BLaER1 (cell line): ENCODE data around the gene DPP6.

Source experiments
- H3K27ac ChIP-seq: shearing (Covaris generic); formaldehyde crosslinking; 2 replicates; pipeline ENCODE4 v1.8.1; 2022
- H3K27me3 ChIP-seq: shearing (Covaris generic); formaldehyde crosslinking; 2 replicates; pipeline ENCODE4 v1.8.1; 2022
- H3K36me3 ChIP-seq: shearing (Covaris generic); formaldehyde crosslinking; 2 replicates; pipeline ENCODE4 v1.8.1; 2022
- H3K4me1 ChIP-seq: shearing (Covaris generic); formaldehyde crosslinking; 2 replicates; pipeline ENCODE4 v1.8.1; 2022
- H3K4me2 ChIP-seq: shearing (Covaris generic); formaldehyde crosslinking; 2 replicates; pipeline ENCODE4 v1.8.1; 2022
- H3K4me3 ChIP-seq: shearing (Covaris generic); formaldehyde crosslinking; 2 replicates; pipeline ENCODE4 v1.8.1; 2022
- H3K9ac ChIP-seq: shearing (Covaris generic); formaldehyde crosslinking; 2 replicates; pipeline ENCODE4 v1.8.1; 2022
- H3K9me3 ChIP-seq: shearing (Covaris generic); formaldehyde crosslinking; 2 replicates; pipeline ENCODE4 v1.8.1; 2022
- H4K20me1 ChIP-seq: shearing (Covaris generic); formaldehyde crosslinking; 2 replicates; pipeline ENCODE4 v1.8.1; 2022
- Cebpa-rat ChIP-seq: shearing (Covaris generic); IDR thresholded peaks from 2 replicates; pipeline ENCODE4 v1.8.1; 2022

Gene DPP6

DNA sequence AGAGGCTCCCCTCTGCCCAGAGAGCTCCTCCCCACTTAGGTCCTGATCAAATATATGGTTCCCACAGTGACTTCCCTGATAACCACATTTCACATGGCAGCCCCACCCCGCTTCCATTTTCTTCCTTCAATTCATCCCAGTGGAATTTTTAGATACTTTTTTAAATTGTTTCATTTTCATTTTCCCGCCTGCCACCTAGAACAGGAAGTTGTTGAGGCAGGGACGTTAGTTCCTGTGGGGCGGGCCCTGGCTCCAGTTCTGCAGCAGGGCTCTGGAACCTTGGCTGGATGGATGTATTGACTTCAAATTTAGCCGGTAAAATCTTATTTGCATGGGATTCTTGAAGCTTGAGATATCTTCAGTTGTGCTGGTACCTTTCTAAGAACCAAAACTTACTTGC, 724.2 kb downstream of the DPP6 start:
- no peaks in the 10 kb centered on the region for H4K20me1 ChIP-seq
- H3K4me3 ChIP-seq = no peak overlapping the region
- H3K27ac ChIP-seq = no peak overlapping the region
- peak overlapping the region; percentile 40 for H3K4me2 ChIP-seq
- peaks cover 32% of the 10 kb centered on the region for H3K4me1 ChIP-seq
- no peaks in the 10 kb centered on the region for H3K27me3 ChIP-seq
- TF ChIP-seq Cebpa-rat = no peak
- no peaks in the 10 kb centered on the region for H3K9me3 ChIP-seq
- H3K9ac ChIP-seq = no peak overlapping the region
- no peaks in the 10 kb centered on the region for H3K36me3 ChIP-seq

DNA sequence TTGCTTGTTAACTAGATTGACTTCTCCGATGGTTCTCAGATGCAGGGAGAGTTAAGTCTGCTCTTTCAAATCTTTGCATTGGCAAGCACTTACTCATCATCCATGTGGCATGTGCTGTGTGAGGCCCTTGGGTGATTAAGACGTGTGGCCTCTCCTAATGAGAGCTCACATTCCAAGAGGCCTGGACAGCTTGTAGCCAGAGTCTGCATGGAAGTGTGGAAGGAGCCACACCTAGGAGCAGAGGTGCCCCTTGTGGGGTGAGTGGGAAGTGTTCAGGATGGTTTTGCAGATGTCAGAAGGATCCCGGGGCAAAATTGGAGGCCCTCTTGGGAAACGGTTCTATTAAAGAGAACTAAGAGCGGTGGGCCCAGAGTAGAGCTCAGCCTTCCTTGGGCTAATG, 724.8 kb downstream of the DPP6 start:
- no peak overlapping the region for H3K9ac ChIP-seq
- H3K4me1 ChIP-seq = peaks cover 25% of the 10 kb centered on the region
- no peak overlapping the region for H3K4me3 ChIP-seq
- no peak overlapping the region for H3K27ac ChIP-seq
- no peak for TF ChIP-seq Cebpa-rat
- H3K9me3 ChIP-seq = no peaks in the 10 kb centered on the region
- peak overlapping the region; percentile 40 for H3K4me2 ChIP-seq
- no peaks in the 10 kb centered on the region for H3K27me3 ChIP-seq
- H3K36me3 ChIP-seq = no peaks in the 10 kb centered on the region
- H4K20me1 ChIP-seq = no peaks in the 10 kb centered on the region

GRCh38 chr7:154777489-154777888, 725.3 kb downstream of the DPP6 start:
- no peak for TF ChIP-seq Cebpa-rat
- Histone ChIP-seq H3K36me3 (no peaks in the 10 kb centered on the region), H3K4me1 (peaks cover 21% of the 10 kb centered on the region), H3K27ac (no peak overlapping the region), H3K4me2 (peak overlapping the region; percentile 40), H3K4me3 (no peak overlapping the region), H3K27me3 (no peaks in the 10 kb centered on the region), H3K9me3 (no peaks in the 10 kb centered on the region), H4K20me1 (no peaks in the 10 kb centered on the region), H3K9ac (no peak overlapping the region)

GRCh38 chr7:154777908-154778307, 725.7 kb downstream of the DPP6 start:
- Histone ChIP-seq H3K4me1 (peaks cover 21% of the 10 kb centered on the region), H3K36me3 (no peaks in the 10 kb centered on the region), H3K27ac (no peak overlapping the region), H3K4me3 (no peak overlapping the region), H3K9me3 (no peaks in the 10 kb centered on the region), H4K20me1 (no peaks in the 10 kb centered on the region), H3K9ac (no peak overlapping the region), H3K27me3 (no peaks in the 10 kb centered on the region), H3K4me2 (peak overlapping the region; percentile 40)
- TF ChIP-seq Cebpa-rat = no peak

GRCh38 chr7:154781369-154782303, 729.4 kb downstream of the DPP6 start:
- peaks cover 11% of the 10 kb centered on the region; the same call in 1 of the 2 replicates for H3K9me3 ChIP-seq
- no peaks in the 10 kb centered on the region for H3K36me3 ChIP-seq
- TF ChIP-seq Cebpa-rat = no peak
- no peak overlapping the region for H3K4me2 ChIP-seq
- H4K20me1 ChIP-seq = no peaks in the 10 kb centered on the region
- peaks cover 15% of the 10 kb centered on the region for H3K4me1 ChIP-seq
- no peaks in the 10 kb centered on the region for H3K27me3 ChIP-seq
- no peak overlapping the region for H3K27ac ChIP-seq
- H3K4me3 ChIP-seq = no peak overlapping the region
- no peak overlapping the region for H3K9ac ChIP-seq

DNA sequence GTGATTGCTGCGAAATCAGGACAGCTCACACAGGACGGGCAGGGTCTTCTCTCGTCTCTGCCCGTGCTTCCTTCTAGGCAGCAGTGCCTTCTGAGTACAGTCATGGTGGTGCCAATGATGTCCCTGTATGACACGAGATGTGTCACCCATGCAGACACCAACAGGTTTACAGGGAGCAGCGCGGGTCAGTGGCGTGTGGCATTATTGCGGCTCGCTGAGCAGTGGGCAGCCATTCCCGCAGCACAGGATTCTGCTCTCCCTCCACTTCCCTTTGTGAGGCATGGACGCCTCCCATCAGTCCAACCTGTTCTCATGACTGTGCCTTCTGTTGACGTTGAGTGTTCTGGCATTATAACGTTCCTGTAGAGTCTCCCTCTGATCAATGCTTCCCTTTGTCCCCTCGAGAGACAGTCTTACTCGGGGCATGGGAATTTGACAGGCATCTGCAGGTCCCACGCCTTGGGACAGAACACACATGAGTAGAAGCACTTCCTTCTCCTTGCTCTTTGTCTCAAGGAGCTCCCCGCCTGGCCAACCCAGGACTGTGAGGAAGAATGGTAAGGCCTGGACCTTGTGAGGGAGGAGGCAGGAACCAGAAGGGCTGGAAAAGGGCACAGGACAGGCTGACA, 731.2 kb downstream of the DPP6 start:
- H3K4me2 ChIP-seq = no peak overlapping the region
- TF ChIP-seq Cebpa-rat = no peak
- peaks cover 11% of the 10 kb centered on the region; the same call in 1 of the 2 replicates for H3K9me3 ChIP-seq
- H3K9ac ChIP-seq = no peak overlapping the region
- no peaks in the 10 kb centered on the region for H3K4me1 ChIP-seq
- H3K36me3 ChIP-seq = no peaks in the 10 kb centered on the region
- no peaks in the 10 kb centered on the region for H4K20me1 ChIP-seq
- H3K27ac ChIP-seq = no peak overlapping the region
- H3K4me3 ChIP-seq = no peak overlapping the region
- H3K27me3 ChIP-seq = no peaks in the 10 kb centered on the region

GRCh38 chr7:154785898-154786297, 733.7 kb downstream of the DPP6 start:
- TF ChIP-seq Cebpa-rat = no peak

GRCh38 chr7:154789404-154789803, 737.2 kb downstream of the DPP6 start:
- TF ChIP-seq Cebpa-rat = no peak
- no peak overlapping the region for H3K4me3 ChIP-seq
- no peak overlapping the region for H3K4me2 ChIP-seq
- H3K9ac ChIP-seq = no peak overlapping the region
- H4K20me1 ChIP-seq = no peaks in the 10 kb centered on the region
- H3K9me3 ChIP-seq = peaks cover 11% of the 10 kb centered on the region; the same call in 1 of the 2 replicates
- no peaks in the 10 kb centered on the region for H3K36me3 ChIP-seq
- H3K27me3 ChIP-seq = no peaks in the 10 kb centered on the region
- no peak overlapping the region for H3K27ac ChIP-seq
- H3K4me1 ChIP-seq = no peaks in the 10 kb centered on the region

More at GRCh38 chr7:154785898-154786297, 733.7 kb downstream of the DPP6 start:
- no peak overlapping the region for H3K9ac ChIP-seq
- no peak overlapping the region for H3K4me3 ChIP-seq
- peaks cover 11% of the 10 kb centered on the region; the same call in 1 of the 2 replicates for H3K9me3 ChIP-seq
- no peaks in the 10 kb centered on the region for H4K20me1 ChIP-seq
- H3K4me2 ChIP-seq = no peak overlapping the region
- H3K27me3 ChIP-seq = no peaks in the 10 kb centered on the region
- no peaks in the 10 kb centered on the region for H3K36me3 ChIP-seq
- H3K4me1 ChIP-seq = no peaks in the 10 kb centered on the region
- no peak overlapping the region for H3K27ac ChIP-seq

DNA sequence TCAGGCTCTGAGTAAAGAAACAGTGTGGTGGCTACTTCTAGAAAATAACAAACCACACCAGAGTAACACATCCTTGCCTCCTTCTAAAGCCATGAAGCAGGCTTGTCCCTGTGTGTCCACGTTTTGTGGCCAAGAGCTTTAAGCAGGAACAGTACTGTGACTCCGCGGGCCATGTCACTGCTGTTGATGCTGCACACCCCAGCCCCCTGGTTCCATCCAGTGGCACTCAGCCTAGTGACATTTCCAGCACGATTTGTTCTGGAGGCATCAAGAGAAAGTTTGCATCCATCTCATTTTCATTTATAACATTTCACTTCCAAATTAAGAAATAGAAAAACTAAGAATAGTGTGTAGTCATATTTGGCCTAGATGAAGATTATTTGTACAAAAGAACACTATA, 739.4 kb downstream of the DPP6 start:
- no peak overlapping the region for H3K27ac ChIP-seq
- no peaks in the 10 kb centered on the region for H4K20me1 ChIP-seq
- H3K4me1 ChIP-seq = no peaks in the 10 kb centered on the region
- H3K4me2 ChIP-seq = no peak overlapping the region
- no peak overlapping the region for H3K4me3 ChIP-seq
- H3K9me3 ChIP-seq = no peaks in the 10 kb centered on the region
- H3K27me3 ChIP-seq = no peaks in the 10 kb centered on the region
- no peaks in the 10 kb centered on the region for H3K36me3 ChIP-seq
- no peak overlapping the region for H3K9ac ChIP-seq
- no peak for TF ChIP-seq Cebpa-rat

GRCh38 chr7:154792436-154793055, 740.3 kb downstream of the DPP6 start:
- H3K9ac ChIP-seq = no peak overlapping the region
- no peaks in the 10 kb centered on the region for H4K20me1 ChIP-seq
- no peak overlapping the region for H3K4me3 ChIP-seq
- H3K27ac ChIP-seq = no peak overlapping the region
- H3K4me1 ChIP-seq = no peaks in the 10 kb centered on the region
- no peaks in the 10 kb centered on the region for H3K36me3 ChIP-seq
- no peak for TF ChIP-seq Cebpa-rat
- H3K4me2 ChIP-seq = no peak overlapping the region
- no peaks in the 10 kb centered on the region for H3K9me3 ChIP-seq
- no peaks in the 10 kb centered on the region for H3K27me3 ChIP-seq
